Prostate gland (tissue), 2 donors: ENCODE measurements around the gene INPP5D.

ENCODE experiments used
- CTCF ChIP-seq, 4 experiments: fragments of 200-600 bp in 2 of 4; fragments of 450-650 bp in 2 of 4; sonication (generic) in 2 of 4; IDR thresholded peaks; 1 replicate in 3 of 4; 2 replicates in 1 of 4; pipeline ENCODE4 v1.5.1; 2016 to 2019; ENCODE audit warnings: antibody characterized with exemption in 4 of 4, mild to moderate bottlenecking in 2 of 4, moderate library complexity in 2 of 4
- POLR2A ChIP-seq: fragments of 450-650 bp; IDR thresholded peaks from one replicate; pipeline ENCODE4 v1.6.1; 2016; ENCODE audit warnings: antibody characterized with exemption, mild to moderate bottlenecking
- POLR2AphosphoS5 ChIP-seq: sonication (generic); formaldehyde crosslinking; IDR thresholded peaks from one replicate; pipeline ENCODE4 v1.6.1; 2017; ENCODE audit warnings: antibody characterized with exemption

GRCh38 chr2:233226511-233227031 is 166.4 kb downstream of the INPP5D start:
- TF ChIP-seq CTCF (IDR thresholded peaks at IDR 0.05) = no peak
- TF ChIP-seq POLR2A = no peak
- TF ChIP-seq POLR2AphosphoS5 = no peak
